GM12892 (cell line): ENCODE measurements around the gene ZG16.
"Not testable (repeated sequence)": the region's sequence is repeated elsewhere in the genome, so short reads cannot be mapped to it uniquely, and the experiment has no call there.

Experiments used
- POLR2A ChIP-seq: IDR thresholded peaks from 2 replicates; pipeline ENCODE4 v1.6.1; 2011; ENCODE audit warnings: low read depth, low read length, control low read depth
- POLR2AphosphoS5 ChIP-seq: IDR thresholded peaks from 2 replicates; pipeline ENCODE4 v1.6.1; 2011; ENCODE audit warnings: low read depth, low read length, control low read depth

GRCh38 chr16:29761280-29761651 lies 16.8 kb upstream of the ZG16 start:
- not testable (repeated sequence) for TF ChIP-seq POLR2A, POLR2AphosphoS5
